ENCODE data around the gene MTCL1.

Gene MTCL1

GRCh38 chr18:8833480-8833879, 128.1 kb downstream of the MTCL1 start:
- TF ChIP-seq YY1 (IDR thresholded peaks at IDR 0.05; ENCODE audit: insufficient read depth, insufficient read length) (no peak), SUZ12 (IDR thresholded peaks at IDR 0.05; ENCODE audit: extremely low read depth, insufficient read depth, insufficient read length) (no peak)
- H3K27me3 ChIP-seq (ENCODE audit: insufficient read depth, insufficient read length): no peaks in the 10 kb centered on the region
- peaks cover 10% of the 10 kb centered on the region for H3K36me3 ChIP-seq (ENCODE audit: insufficient read depth, insufficient read length, low read length)
- peaks cover 14% of the 10 kb centered on the region; the same call in 1 of the 2 replicates for H3K9me3 ChIP-seq (ENCODE audit: insufficient read depth, low read length)
- DNase-seq (ENCODE audit: low read depth, low spot score): no peak
- H3K4me3 ChIP-seq (ENCODE audit: insufficient read length, low read depth): no peak overlapping the region
- H3K9ac ChIP-seq (ENCODE audit: insufficient read length, low read depth): no peak overlapping the region
- H3K4me1 ChIP-seq (ENCODE audit: insufficient read depth, insufficient read length): peaks cover 3% of the 10 kb centered on the region

GRCh38 chr18:8834881-8835280, 129.5 kb downstream of the MTCL1 start:
- no peaks in the 10 kb centered on the region for H3K27me3 ChIP-seq (ENCODE audit: insufficient read depth, insufficient read length)
- peaks cover 7% of the 10 kb centered on the region for H3K36me3 ChIP-seq (ENCODE audit: insufficient read depth, insufficient read length, low read length)
- DNase-seq (ENCODE audit: low read depth, low spot score): no peak
- no peak overlapping the region for H3K4me3 ChIP-seq (ENCODE audit: insufficient read length, low read depth)
- H3K9me3 ChIP-seq (ENCODE audit: insufficient read depth, low read length): peaks cover 14% of the 10 kb centered on the region; the same call in 1 of the 2 replicates
- H3K9ac ChIP-seq (ENCODE audit: insufficient read length, low read depth): no peak overlapping the region
- H3K4me1 ChIP-seq (ENCODE audit: insufficient read depth, insufficient read length): peaks cover 3% of the 10 kb centered on the region
- TF ChIP-seq YY1 (IDR thresholded peaks at IDR 0.05; ENCODE audit: insufficient read depth, insufficient read length) (no peak), ZNF274 (IDR thresholded peaks at IDR 0.05; ENCODE audit: low read depth, low read length) (no peak), SUZ12 (IDR thresholded peaks at IDR 0.05; ENCODE audit: extremely low read depth, insufficient read depth, insufficient read length) (no peak)

DNA sequence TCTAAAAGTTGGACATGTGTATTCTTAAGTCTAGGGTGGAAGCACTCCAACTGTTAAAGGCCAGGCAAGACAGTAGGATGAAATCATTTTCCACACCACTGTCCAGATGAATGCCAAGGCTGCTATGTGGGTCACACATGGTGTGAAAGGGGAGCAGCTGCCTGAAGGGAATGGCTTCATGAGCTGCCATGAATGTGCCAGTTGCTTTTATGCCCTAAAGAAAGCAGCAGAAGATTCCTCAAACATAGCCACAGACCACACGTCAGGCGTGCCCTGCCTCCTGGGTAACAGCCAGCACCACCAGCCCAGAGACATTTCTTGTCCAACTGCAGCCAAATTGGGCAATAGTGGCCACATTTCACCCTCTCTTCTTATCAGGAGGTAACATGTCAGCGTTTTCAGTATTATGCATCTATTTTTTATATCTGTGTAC, 130.2 kb downstream of the MTCL1 start:
- no peak for DNase-seq (ENCODE audit: low read depth, low spot score)
- no peak overlapping the region for H3K4me3 ChIP-seq (ENCODE audit: insufficient read length, low read depth)

DNA sequence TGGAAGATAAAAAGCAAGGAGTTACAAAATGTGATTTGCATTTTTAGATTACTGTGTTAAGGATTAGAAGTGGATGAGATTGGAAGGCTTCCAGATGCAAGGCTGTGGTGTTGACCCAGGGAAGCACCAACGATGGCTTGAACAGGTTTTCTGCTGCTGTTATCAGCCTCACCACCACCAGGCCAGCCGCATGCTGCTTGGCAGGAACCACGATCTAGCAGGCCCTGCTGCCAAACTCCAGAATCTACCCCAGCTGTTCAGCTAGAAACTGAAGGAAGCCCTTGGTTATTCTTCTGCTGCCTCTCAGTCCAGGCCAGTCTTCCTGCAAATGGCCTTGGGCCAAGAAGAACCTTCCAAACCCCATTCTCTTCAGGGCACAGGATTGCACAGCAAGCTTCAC, 133.9 kb downstream of the MTCL1 start:
- TF ChIP-seq SUZ12 (IDR thresholded peaks at IDR 0.05; ENCODE audit: extremely low read depth, insufficient read depth, insufficient read length) (no peak), ZNF274 (IDR thresholded peaks at IDR 0.05; ENCODE audit: low read depth, low read length) (no peak), YY1 (IDR thresholded peaks at IDR 0.05; ENCODE audit: insufficient read depth, insufficient read length) (no peak)
- H3K9me3 ChIP-seq (ENCODE audit: insufficient read depth, low read length): peaks cover 14% of the 10 kb centered on the region; the same call in 1 of the 2 replicates
- no peaks in the 10 kb centered on the region for H3K36me3 ChIP-seq (ENCODE audit: insufficient read depth, insufficient read length, low read length)
- no peaks in the 10 kb centered on the region for H3K27me3 ChIP-seq (ENCODE audit: insufficient read depth, insufficient read length)
- no peak for DNase-seq (ENCODE audit: low read depth, low spot score)
- H3K9ac ChIP-seq (ENCODE audit: insufficient read length, low read depth): no peak overlapping the region
- no peaks in the 10 kb centered on the region for H3K4me1 ChIP-seq (ENCODE audit: insufficient read depth, insufficient read length)
- H3K4me3 ChIP-seq (ENCODE audit: insufficient read length, low read depth): no peak overlapping the region

More for the DNA sequence above, 130.2 kb downstream of the MTCL1 start:
- H3K9me3 ChIP-seq (ENCODE audit: insufficient read depth, low read length): peaks cover 14% of the 10 kb centered on the region; the same call in 1 of the 2 replicates
- no peak for TF ChIP-seq ZNF274 (IDR thresholded peaks at IDR 0.05; ENCODE audit: low read depth, low read length)
- TF ChIP-seq YY1 (IDR thresholded peaks at IDR 0.05; ENCODE audit: insufficient read depth, insufficient read length): no peak
- TF ChIP-seq SUZ12 (IDR thresholded peaks at IDR 0.05; ENCODE audit: extremely low read depth, insufficient read depth, insufficient read length): no peak
- no peak overlapping the region for H3K9ac ChIP-seq (ENCODE audit: insufficient read length, low read depth)
- H3K4me1 ChIP-seq (ENCODE audit: insufficient read depth, insufficient read length): no peaks in the 10 kb centered on the region
- H3K36me3 ChIP-seq (ENCODE audit: insufficient read depth, insufficient read length, low read length): peaks cover 7% of the 10 kb centered on the region
- H3K27me3 ChIP-seq (ENCODE audit: insufficient read depth, insufficient read length): no peaks in the 10 kb centered on the region

GRCh38 chr18:8841781-8842485, 136.6 kb downstream of the MTCL1 start:
- H3K9ac ChIP-seq (ENCODE audit: insufficient read length, low read depth): no peak overlapping the region
- H3K4me1 ChIP-seq (ENCODE audit: insufficient read depth, insufficient read length): peaks cover 3% of the 10 kb centered on the region
- peaks cover 11% of the 10 kb centered on the region; the same call in 1 of the 2 replicates for H3K9me3 ChIP-seq (ENCODE audit: insufficient read depth, low read length)
- H3K36me3 ChIP-seq (ENCODE audit: insufficient read depth, insufficient read length, low read length): no peaks in the 10 kb centered on the region
- no peak for DNase-seq (ENCODE audit: low read depth, low spot score)
- TF ChIP-seq ZNF274 (IDR thresholded peaks at IDR 0.05; ENCODE audit: low read depth, low read length): no peak
- TF ChIP-seq YY1 (IDR thresholded peaks at IDR 0.05; ENCODE audit: insufficient read depth, insufficient read length): no peak
- no peak for TF ChIP-seq SUZ12 (IDR thresholded peaks at IDR 0.05; ENCODE audit: extremely low read depth, insufficient read depth, insufficient read length)
- no peak overlapping the region for H3K4me3 ChIP-seq (ENCODE audit: insufficient read length, low read depth)
- H3K27me3 ChIP-seq (ENCODE audit: insufficient read depth, insufficient read length): no peaks in the 10 kb centered on the region

- no peak overlapping the region for H3K4me3 ChIP-seq (ENCODE audit: insufficient read length, low read depth)
- H3K36me3 ChIP-seq (ENCODE audit: insufficient read depth, insufficient read length, low read length): no peaks in the 10 kb centered on the region
- peaks cover 3% of the 10 kb centered on the region for H3K4me1 ChIP-seq (ENCODE audit: insufficient read depth, insufficient read length)
- H3K27me3 ChIP-seq (ENCODE audit: insufficient read depth, insufficient read length): no peaks in the 10 kb centered on the region
- no peak for TF ChIP-seq YY1 (IDR thresholded peaks at IDR 0.05; ENCODE audit: insufficient read depth, insufficient read length)
- TF ChIP-seq SUZ12 (IDR thresholded peaks at IDR 0.05; ENCODE audit: extremely low read depth, insufficient read depth, insufficient read length): no peak
- no peak for TF ChIP-seq ZNF274 (IDR thresholded peaks at IDR 0.05; ENCODE audit: low read depth, low read length)
- H3K9ac ChIP-seq (ENCODE audit: insufficient read length, low read depth): no peak overlapping the region
- no peak for DNase-seq (ENCODE audit: low read depth, low spot score)
- H3K9me3 ChIP-seq (ENCODE audit: insufficient read depth, low read length): peaks cover 5% of the 10 kb centered on the region; the same call in 1 of the 2 replicates
Observed at GRCh38 chr18:8842506-8842905, 137.2 kb downstream of the MTCL1 start.

GRCh38 chr18:8843005-8843404, 137.6 kb downstream of the MTCL1 start:
- no peaks in the 10 kb centered on the region for H3K27me3 ChIP-seq (ENCODE audit: insufficient read depth, insufficient read length)
- no peaks in the 10 kb centered on the region for H3K36me3 ChIP-seq (ENCODE audit: insufficient read depth, insufficient read length, low read length)
- H3K9ac ChIP-seq (ENCODE audit: insufficient read length, low read depth): no peak overlapping the region
- TF ChIP-seq YY1 (IDR thresholded peaks at IDR 0.05; ENCODE audit: insufficient read depth, insufficient read length) (no peak), ZNF274 (IDR thresholded peaks at IDR 0.05; ENCODE audit: low read depth, low read length) (no peak), SUZ12 (IDR thresholded peaks at IDR 0.05; ENCODE audit: extremely low read depth, insufficient read depth, insufficient read length) (no peak)
- peaks cover 3% of the 10 kb centered on the region for H3K4me1 ChIP-seq (ENCODE audit: insufficient read depth, insufficient read length)
- 0 out of 2 replicates have a peak, but pooled peaks cover under 1% of the 10 kb centered on the region for H3K9me3 ChIP-seq (ENCODE audit: insufficient read depth, low read length)
- no peak overlapping the region for H3K4me3 ChIP-seq (ENCODE audit: insufficient read length, low read depth)
- DNase-seq (ENCODE audit: low read depth, low spot score): no peak

Measured in NT2/D1 (cell line).